ENCODE measurements around the gene KCNG2.

The KCNG2 gene

DNA sequence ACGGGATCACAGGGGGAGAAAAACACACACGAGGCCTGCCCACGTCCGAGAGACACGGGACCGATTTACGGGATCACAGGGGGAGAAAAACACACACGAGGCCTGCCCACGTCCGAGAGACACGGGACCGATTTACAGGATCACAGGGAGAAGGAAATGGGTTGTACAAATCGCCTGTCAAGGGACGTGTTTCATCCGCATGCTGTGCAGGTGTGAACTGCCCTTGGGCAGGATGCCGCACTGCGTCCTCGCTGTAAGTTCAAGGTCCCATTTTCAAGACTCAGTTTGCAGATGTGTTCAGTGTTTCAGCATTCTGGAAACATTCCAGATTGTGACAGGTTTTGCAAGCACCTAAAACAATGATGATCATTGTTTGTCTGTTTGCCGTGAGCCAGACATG, 2.3 kb upstream of the KCNG2 start:
- no peak overlapping the region for H3K4me3 ChIP-seq (ENCODE audit: low read length)
- DNase-seq (ENCODE audit: low read depth, low spot score) = no peak

DNA sequence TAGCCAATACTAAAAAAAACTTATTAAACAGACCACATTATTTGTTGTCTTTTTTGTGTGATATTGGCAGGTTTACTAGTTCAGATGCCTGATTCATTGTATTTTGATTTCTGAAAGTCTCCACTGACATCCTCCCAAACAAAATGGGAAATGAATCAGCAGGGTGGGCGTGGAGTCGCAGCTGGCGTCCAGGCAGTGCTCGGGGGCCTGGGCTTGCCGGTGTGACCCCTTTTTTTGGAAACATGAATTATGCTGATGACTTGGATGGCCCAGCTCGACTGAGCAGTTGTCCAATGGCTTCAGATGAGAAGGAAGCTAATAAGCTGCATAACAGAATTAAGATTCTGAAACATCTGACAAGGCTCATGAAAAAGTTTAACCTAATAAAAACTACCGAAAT, 1.7 kb upstream of the KCNG2 start:
- no peak overlapping the region for H3K4me3 ChIP-seq (ENCODE audit: low read length)
- DNase-seq (ENCODE audit: low read depth, low spot score) = no peak

GRCh38 chr18:79796531-79797405, 970 bp upstream of the KCNG2 start:
- no peak for DNase-seq (ENCODE audit: low read depth, low spot score)
- no peak overlapping the region for H3K4me3 ChIP-seq (ENCODE audit: low read length)

- no peak for DNase-seq (ENCODE audit: low read depth, low spot score)
- H3K4me3 ChIP-seq (ENCODE audit: low read length) = no peak overlapping the region
Measured at GRCh38 chr18:79798346-79798998, 734 bp downstream of the KCNG2 start.

DNA sequence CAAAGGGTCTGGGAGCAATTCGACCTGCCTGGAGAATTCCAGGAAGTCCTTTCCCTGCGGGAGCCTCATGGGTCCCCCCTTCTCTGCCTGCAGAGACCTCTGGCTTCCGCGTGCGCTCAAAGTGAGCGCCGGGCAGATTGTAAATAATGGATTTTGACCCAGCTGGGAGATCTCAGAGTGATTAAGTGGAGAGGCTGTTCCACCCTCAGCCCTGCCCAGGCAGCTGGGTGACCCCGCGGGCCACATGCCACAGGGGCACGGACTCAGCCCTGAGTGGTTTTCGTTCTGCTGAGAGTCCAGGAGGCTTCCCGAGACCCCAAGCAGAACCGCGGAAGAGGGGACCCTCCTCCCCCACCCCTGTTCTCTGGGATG, 1.2 kb downstream of the KCNG2 start:
- no peak for DNase-seq (ENCODE audit: low read depth, low spot score)
- H3K4me3 ChIP-seq (ENCODE audit: low read length) = no peak overlapping the region

- H3K4me3 ChIP-seq (ENCODE audit: low read length) = no peak overlapping the region
- no peak for DNase-seq (ENCODE audit: low read depth, low spot score)
Measured at GRCh38 chr18:79799619-79800370, 2.1 kb downstream of the KCNG2 start.

DNA sequence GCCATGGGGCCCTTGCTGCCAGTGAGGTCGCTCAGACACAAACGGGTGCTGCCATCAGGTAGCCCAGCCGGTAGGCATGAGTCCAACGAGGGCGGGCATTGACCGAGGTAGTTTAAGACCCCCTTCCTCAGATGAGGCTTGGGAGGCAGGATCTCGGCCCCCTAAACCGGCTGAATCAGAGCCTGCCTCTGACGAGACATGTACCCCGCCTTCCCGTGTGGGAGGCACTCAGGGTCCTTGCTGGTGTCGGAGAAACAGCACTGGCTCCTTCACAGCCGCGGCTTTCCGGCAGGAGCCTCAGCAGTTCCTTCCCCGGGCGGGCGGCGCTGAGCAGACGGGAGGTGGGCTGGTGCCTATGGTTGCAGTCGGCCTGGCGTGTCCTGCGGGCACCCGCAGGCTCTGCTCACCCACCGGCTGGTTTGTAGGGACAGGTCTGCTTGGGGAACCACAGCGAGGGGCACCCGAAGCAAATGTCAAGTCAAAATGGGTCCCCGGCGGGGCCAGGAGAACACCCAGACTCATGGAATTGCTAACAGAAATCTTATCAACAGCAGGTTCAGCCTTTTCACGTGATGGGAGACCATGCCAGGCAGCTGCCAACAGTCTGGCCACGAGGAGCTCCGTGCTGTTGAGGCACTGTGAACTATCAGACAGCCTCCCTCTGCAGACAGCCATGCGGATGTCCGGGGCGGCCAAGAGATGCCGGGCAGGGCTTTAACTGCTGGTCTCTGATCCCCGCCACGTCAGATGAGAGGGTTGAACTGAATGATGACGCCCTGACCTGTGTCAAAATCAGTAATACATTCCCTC, 2.8 kb downstream of the KCNG2 start:
- no peak overlapping the region for H3K4me3 ChIP-seq (ENCODE audit: low read length)
- DNase-seq (ENCODE audit: low read depth, low spot score) = no peak

- no peak overlapping the region for H3K4me3 ChIP-seq (ENCODE audit: low read length)
- no peak for DNase-seq (ENCODE audit: low read depth, low spot score)
Measured at GRCh38 chr18:79801217-79801616, 3.5 kb downstream of the KCNG2 start.

DNA sequence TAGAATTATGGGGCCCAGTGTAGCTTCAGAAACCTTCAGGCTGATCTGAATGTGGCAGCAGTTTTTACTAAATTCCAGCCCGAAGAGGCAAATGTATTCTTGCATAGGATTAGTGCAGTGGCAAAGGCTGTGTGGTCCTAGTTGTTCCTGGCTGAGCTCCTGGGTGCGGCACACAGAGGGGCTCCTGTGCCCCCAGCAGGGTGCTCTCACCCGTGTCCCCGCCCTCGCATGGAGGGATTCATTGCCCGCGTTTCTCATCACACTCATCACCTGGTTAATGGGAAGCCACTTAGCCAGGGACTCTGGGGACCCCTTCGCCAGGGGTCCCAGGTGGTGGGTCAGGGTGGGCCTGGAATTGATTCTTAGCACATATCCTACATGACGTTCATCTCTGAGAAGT, 3.9 kb downstream of the KCNG2 start:
- no peak for DNase-seq (ENCODE audit: low read depth, low spot score)
- no peak overlapping the region for H3K4me3 ChIP-seq (ENCODE audit: low read length)

DNA sequence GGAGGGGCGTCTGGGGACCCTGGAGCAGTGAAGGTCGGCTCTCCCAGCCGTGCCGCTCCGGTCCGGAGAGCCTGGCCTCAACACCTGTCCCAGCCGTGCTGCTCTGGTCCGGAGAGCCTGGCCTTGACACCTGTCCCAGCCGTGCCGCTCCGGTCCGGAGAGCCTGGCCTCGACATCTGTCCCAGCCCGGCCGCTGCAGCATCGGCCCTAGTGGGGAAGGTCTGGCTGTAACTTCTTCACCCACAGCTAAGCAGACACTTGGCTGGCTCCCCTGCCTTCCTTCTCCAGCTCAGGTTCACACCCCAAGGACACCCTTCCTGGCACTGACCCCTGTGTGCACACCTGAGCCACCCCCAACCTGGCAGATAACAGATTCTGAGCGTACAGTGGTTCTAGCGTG, 4.6 kb downstream of the KCNG2 start:
- no peak for DNase-seq (ENCODE audit: low read depth, low spot score)
- H3K4me3 ChIP-seq (ENCODE audit: low read length) = no peak overlapping the region

GRCh38 chr18:79803611-79804051, 5.9 kb downstream of the KCNG2 start:
- DNase-seq (ENCODE audit: low read depth, low spot score) = no peak
- no peak overlapping the region for H3K4me3 ChIP-seq (ENCODE audit: low read length)

GRCh38 chr18:79804130-79804787, 6.5 kb downstream of the KCNG2 start:
- DNase-seq (ENCODE audit: low read depth, low spot score) = peak; percentile 52
- no peak overlapping the region for H3K4me3 ChIP-seq (ENCODE audit: low read length)

- DNase-seq (ENCODE audit: low read depth, low spot score) = peak; percentile 62
- no peak overlapping the region for H3K4me3 ChIP-seq (ENCODE audit: low read length)
Measured at GRCh38 chr18:79805211-79805887, 7.6 kb downstream of the KCNG2 start.

DNA sequence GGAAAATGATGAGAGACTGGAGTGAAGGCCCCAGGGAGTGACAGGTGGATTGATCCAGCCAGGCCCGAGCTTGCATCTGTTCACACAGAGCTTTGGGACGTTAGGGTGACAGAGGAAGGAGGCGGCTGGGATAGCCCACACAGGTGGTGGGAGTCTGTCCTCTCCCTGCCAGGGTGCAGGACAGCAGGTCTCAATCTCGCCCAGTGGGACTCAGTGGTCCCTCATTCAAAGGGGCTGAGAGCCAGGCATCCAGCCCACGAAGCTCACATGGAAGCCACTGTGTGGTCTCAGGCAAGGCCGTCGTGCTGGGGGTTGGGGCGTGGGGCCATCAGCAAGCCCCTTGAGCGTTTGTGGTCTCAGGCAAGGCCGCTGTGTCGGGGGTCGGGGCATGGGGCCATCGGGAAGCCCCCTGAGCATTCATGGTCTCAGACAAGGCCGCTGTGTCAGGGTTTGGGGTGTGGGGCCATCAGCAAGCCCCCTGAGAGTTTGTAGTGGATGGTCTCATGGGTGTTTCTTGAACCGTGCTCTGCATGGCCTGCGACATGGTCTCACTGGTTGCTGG, 8.3 kb downstream of the KCNG2 start:
- no peak overlapping the region for H3K4me3 ChIP-seq (ENCODE audit: low read length)
- no peak for DNase-seq (ENCODE audit: low read depth, low spot score)

DNA sequence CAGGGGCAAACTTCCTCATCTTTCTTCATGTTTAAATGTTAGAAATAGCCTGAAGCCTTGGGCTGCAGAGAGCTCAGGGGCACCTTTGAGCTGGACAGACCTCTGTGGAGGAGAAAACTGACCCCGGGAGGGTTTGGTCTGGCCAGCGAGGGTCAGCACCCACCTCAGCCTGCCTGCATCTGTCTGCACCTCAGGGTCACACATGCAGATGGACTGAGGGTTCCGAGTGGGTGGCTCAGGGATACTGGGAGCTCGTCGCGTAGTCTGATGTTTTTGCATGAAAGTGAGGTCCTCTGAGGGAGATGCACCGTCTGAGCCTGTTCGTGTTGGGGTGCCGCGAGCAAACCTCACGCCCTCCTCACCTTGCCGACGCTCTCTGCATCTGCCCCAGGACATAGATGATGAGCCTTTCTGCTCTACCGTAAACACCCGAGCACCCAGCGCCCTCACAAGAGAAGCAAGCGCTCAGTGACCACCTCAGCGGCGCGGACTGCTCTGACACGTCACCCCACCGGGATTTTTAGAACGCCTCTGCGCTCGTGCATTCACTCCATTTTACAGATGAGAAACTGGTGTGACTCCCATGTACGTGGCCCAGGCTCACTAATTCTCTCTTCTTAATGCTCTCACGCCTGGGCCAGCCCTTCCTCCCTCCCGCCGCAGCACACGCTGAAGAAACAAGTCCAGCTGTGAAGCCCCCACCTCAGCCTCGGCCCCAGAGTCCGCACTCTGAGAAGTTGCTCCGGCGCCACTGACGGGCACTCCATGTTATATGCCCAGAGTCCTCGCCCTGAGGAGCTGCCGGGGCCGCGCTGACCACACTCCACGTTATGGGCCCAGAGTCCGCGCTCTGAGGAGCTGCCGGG, 9.5 kb downstream of the KCNG2 start:
- no peak for DNase-seq (ENCODE audit: low read depth, low spot score)
- no peak overlapping the region for H3K4me3 ChIP-seq (ENCODE audit: low read length)

DNA sequence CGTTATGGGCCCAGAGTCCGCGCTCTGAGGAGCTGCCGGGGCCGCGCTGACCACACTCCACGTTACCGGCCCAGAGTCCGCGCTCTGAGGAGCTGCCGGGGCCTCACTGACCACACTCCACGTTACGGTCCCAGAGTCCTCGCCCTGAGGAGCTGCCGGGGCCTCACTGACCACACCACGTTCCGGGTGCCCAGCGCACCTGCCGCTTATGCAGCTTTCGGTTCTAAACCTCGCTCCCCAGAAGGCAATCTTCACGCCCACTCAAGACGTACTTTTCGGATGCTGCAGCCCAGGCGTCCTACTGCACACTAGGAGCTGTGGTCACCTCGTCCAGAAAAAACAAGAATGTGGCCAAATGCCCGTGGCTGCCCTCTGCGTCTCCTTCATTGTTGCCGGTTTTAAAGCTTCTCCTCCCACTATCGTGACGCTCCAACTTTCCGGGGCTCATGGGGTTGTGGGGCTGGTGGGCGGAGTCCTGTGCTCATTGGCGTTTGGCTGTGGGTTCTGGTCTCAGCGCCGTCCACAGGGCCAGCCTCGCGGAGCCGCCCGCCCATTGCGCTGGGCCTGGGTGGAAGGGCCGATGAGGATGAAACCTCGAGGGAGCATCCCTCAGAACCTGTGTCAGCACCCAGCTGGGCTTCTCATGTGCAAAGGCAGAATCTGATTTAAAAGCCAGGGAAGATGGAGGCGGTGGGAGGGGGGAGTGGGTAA, 11.9 kb downstream of the KCNG2 start:
- no peak overlapping the region for H3K4me3 ChIP-seq (ENCODE audit: low read length)
- no peak for DNase-seq (ENCODE audit: low read depth, low spot score)
